Glutamatergic neuron (in vitro differentiated cells): ENCODE measurements around the gene ADTRP. TPM values are rescaled to one million over a fixed set of nuclear protein-coding genes. Genes with fewer than 3 reads are reported as not detected.

Experiments used
- DNase-seq: peaks from one replicate; pipeline ENCODE4 v3.0.0; 2022
- H3K27ac Mint-ChIP-seq: one replicate; pipeline ENCODE4 v1.8.0; 2020; ENCODE audit warnings: mild to moderate bottlenecking, mixed read lengths, inconsistent platforms; ENCODE audit not compliant: unreplicated experiment
- H3K27me3 Mint-ChIP-seq: one replicate; pipeline ENCODE4 v1.8.0; 2020; ENCODE audit warnings: mild to moderate bottlenecking, moderate library complexity, mixed read lengths, inconsistent platforms; ENCODE audit not compliant: unreplicated experiment
- H3K36me3 Mint-ChIP-seq: one replicate; pipeline ENCODE4 v1.8.0; 2020; ENCODE audit warnings: mild to moderate bottlenecking, mixed read lengths, inconsistent platforms; ENCODE audit not compliant: unreplicated experiment
- H3K4me1 Mint-ChIP-seq: one replicate; pipeline ENCODE4 v1.8.0; 2020; ENCODE audit warnings: mild to moderate bottlenecking, low read depth, mixed read lengths, inconsistent platforms; ENCODE audit not compliant: unreplicated experiment
- H3K4me3 Mint-ChIP-seq: one replicate; pipeline ENCODE4 v1.8.0; 2020; ENCODE audit warnings: mild to moderate bottlenecking, mixed read lengths, inconsistent platforms; ENCODE audit not compliant: unreplicated experiment
- H3K9me3 Mint-ChIP-seq: one replicate; pipeline ENCODE4 v1.8.0; 2020; ENCODE audit warnings: mild to moderate bottlenecking, moderate library complexity, mixed read lengths, inconsistent platforms; ENCODE audit not compliant: unreplicated experiment
- CTCF ChIP-seq: fragments of 200-600 bp; sonication (generic); IDR thresholded peaks from one replicate; pipeline ENCODE4 v1.5.0; 2021; ENCODE audit not compliant: partially characterized antibody, unreplicated experiment
- total RNA-seq: library from RNA; stranded (reverse); fragmentation: NEBNext Ultra II Directional; extraction: Animal tissue kit (Norgen Biotek cat#: 25700); gene quantifications from one replicate; pipeline ENCODE4 v1.2.1, GENCODE V29; 2021; ENCODE audit not compliant: unreplicated experiment

The ADTRP gene
- total RNA-seq, 1 donor from 2014 or later = not detected

- H3K27ac Mint-ChIP-seq = no peak overlapping the region
- no peaks in the 10 kb centered on the region for H3K27me3 Mint-ChIP-seq
- no peaks in the 10 kb centered on the region for H3K4me1 Mint-ChIP-seq
- H3K9me3 Mint-ChIP-seq = no peaks in the 10 kb centered on the region
- no peak overlapping the region for H3K4me3 Mint-ChIP-seq
- TF ChIP-seq CTCF = no peak
- no peaks in the 10 kb centered on the region for H3K36me3 Mint-ChIP-seq
- no peak for DNase-seq
Measured at GRCh38 chr6:11798538-11798937, 19.9 kb upstream of the ADTRP start.

GRCh38 chr6:11798096-11798495 is 19.5 kb upstream of the ADTRP start:
- no peaks in the 10 kb centered on the region for H3K4me1 Mint-ChIP-seq
- H3K27me3 Mint-ChIP-seq = peaks cover 2% of the 10 kb centered on the region
- H3K4me3 Mint-ChIP-seq = no peak overlapping the region
- H3K9me3 Mint-ChIP-seq = peaks cover under 1% of the 10 kb centered on the region
- DNase-seq = no peak
- no peak overlapping the region for H3K27ac Mint-ChIP-seq
- TF ChIP-seq CTCF = no peak
- H3K36me3 Mint-ChIP-seq = peaks cover 3% of the 10 kb centered on the region

GRCh38 chr6:11796829-11797228 is 18.2 kb upstream of the ADTRP start:
- Mint-ChIP-seq H3K27me3 (peaks cover 3% of the 10 kb centered on the region), H3K36me3 (peaks cover 8% of the 10 kb centered on the region), H3K4me1 (no peaks in the 10 kb centered on the region), H3K9me3 (peaks cover 5% of the 10 kb centered on the region), H3K27ac (no peak overlapping the region), H3K4me3 (no peak overlapping the region)
- TF ChIP-seq CTCF = no peak
- no peak for DNase-seq

- H3K4me1 Mint-ChIP-seq = no peaks in the 10 kb centered on the region
- no peak for TF ChIP-seq CTCF
- no peak overlapping the region for H3K27ac Mint-ChIP-seq
- peaks cover 5% of the 10 kb centered on the region for H3K9me3 Mint-ChIP-seq
- peaks cover 3% of the 10 kb centered on the region for H3K27me3 Mint-ChIP-seq
- no peak for DNase-seq
- no peak overlapping the region for H3K4me3 Mint-ChIP-seq
- peaks cover 8% of the 10 kb centered on the region for H3K36me3 Mint-ChIP-seq
Measured at GRCh38 chr6:11795403-11795802, 16.8 kb upstream of the ADTRP start.

GRCh38 chr6:11793277-11793676 is 14.7 kb upstream of the ADTRP start:
- peaks cover 3% of the 10 kb centered on the region for H3K27me3 Mint-ChIP-seq
- H3K4me3 Mint-ChIP-seq = no peak overlapping the region

More at GRCh38 chr6:11793277-11793676, 14.7 kb upstream of the ADTRP start:
- H3K27ac Mint-ChIP-seq = no peak overlapping the region
- peaks cover 8% of the 10 kb centered on the region for H3K36me3 Mint-ChIP-seq
- DNase-seq = no peak
- H3K9me3 Mint-ChIP-seq = peaks cover 5% of the 10 kb centered on the region
- no peak for TF ChIP-seq CTCF
- no peaks in the 10 kb centered on the region for H3K4me1 Mint-ChIP-seq
